ENCODE data around the gene COG7.
"Not testable (repeated sequence)": the region's sequence is repeated elsewhere in the genome, so short reads cannot be mapped to it uniquely, and the experiment has no call there.

The COG7 gene

DNA sequence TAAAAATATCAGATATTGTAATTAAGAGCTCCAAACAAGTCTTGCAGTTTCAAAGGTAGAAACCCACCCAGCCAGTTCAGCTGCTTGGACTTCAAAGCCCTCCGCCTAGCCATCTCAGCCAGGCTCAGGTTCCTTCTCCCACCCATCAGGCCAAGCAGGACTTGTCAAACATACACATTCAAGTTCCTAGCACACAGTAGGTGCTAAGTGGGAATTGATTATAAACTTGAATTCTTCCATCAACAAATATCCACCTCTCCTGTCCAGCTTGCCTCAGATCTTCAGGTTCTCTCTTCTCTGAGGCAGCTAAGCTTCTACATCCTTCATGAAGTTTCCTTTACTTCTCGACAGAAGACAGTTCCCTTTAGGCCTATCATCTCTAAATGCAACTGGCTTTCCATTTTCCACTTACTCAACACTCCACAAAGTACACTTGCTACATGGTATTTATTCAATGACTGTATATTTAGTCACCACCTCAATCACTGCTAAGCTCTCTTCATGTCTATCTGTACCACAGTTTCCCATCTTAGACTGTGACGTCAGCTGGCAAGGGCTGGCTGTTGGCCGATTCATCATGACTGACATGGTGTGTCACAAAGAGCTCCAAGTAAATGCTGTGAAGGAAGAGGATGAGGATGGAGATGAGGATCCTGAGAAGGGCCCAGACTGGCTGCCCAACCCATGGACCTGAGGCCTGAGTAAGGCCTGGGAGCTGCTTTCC lies 13.3 kb upstream of the COG7 start:
- DNase-seq: no peak

DNA sequence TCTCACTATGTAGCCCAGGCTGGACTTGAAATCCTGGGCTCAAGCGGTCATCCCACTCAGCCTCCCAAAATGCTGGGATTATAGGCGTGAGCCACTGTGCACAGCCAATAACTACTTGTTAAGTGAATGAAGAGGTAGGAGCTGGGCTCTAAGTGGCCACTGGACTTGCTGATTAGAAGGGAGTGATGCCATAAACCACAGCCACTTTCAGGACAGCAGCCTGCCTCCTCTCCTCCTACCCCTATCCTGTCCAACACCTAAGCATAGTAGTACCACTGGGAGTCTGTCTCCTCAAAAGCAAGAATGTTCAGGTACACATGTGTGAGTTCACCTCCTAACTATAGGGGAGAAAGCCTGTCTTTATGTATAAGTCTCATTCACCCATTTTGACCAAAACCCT lies 12.2 kb upstream of the COG7 start:
- no peak for DNase-seq

DNA sequence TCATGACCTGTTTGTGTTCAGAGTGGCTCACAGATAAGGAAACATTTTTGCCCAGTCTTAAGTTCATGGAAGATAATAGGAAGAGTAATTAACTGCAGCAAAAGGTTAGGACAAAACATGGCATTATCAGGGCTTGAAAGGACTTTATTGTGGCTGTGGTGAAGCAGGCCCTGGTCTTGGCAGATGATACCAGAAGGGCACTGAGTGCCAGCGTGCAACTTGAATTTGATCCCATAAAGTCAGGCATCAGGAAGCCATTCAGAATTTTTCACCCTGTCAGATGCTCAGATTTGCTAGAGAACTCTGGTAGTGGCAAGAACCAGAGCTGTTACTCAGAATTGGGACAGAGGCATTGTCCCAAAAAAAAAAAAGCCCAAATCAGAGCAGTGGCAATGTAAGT lies 11.2 kb upstream of the COG7 start:
- DNase-seq: no peak

DNA sequence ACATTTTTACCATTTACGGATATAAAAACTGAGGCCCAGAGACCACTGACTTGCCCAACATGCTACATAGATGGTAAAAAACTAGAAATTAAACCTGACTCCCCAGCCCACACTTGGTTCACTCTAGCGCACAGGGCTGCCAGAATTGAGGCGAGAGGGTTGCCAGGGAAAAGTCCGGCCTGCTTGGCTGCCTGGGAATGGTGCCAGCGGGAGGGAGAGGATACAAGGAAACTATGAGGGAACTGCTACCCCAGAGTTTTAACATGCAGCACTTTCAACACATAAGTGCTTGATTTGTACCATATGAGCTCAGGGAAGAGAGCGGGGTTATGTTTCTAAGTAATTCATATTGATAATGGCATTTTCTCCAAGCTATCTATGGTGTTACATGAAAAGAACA lies 10.0 kb upstream of the COG7 start:
- not testable (repeated sequence) for DNase-seq

DNA sequence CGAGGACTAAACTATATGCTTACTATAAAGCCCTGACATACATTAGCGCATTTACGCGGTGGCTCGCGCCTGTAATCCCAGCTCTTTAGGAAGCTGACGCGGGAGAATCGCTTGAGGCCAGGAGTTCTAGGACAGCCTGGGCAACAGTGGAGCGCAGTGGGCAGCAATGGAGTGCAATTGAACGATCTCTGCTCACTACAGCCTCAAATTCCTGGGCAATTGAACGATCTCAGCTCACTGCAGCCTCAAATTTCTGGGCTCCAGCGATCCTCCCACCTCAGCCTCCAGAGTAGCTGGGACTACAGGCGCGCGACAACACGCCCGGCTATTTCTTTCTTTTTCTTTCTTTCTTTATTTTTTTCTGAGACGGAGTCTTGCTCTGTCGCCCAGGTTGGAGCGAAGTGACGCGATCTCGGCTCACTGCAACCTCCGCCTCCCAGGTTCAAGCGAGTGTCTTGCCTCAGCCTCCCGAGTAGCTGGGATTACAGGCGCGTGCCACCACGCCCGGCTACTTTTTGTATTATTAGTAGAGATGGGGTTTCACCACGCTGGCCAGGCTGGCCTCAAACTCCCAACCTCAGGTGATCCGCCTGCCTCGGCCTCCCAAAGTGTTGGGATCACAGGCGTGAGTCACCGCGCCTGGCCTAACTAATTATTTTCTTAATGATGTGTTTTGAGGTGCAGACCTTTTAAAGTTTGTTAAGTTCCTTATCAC lies 506 bp upstream of the COG7 start:
- DNase-seq: no peak

DNA sequence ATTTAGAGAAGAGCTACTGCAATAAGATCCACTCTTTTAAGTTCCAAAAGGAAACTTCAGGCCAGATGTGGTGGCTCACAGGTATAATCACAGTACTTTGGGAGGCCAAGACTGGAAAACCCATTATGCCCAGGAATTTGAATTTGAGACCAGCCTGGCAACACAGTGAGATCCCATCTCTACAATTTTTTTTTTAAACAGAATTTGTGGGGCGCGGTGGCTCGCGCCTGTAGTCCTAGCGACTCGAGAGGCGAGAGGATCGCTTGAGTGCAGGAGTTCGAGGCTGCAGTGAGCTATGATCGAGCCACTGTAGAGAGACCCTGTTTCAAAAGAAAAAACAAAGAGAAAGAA lies 793 bp downstream of the COG7 start:
- DNase-seq: no peak

DNA sequence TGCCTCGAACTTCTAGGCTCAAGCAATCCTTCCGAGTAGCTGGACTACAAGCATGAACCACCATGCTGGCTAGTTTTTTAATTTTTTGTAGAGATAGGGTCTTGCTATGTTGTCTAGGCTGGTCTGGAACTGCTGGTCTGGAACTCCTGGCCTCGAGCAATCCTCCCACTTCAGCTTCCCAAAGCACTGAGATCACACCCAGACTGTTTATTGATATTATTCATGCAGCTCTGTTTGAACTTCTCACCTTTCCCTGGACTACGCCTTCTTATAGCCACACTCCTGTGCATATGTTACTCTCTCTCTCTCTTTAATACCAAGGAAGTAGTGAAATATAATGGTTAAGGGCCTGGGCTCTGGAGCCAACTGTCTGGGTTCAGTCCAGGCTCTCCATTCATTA lies 4.6 kb downstream of the COG7 start:
- DNase-seq: no peak

DNA sequence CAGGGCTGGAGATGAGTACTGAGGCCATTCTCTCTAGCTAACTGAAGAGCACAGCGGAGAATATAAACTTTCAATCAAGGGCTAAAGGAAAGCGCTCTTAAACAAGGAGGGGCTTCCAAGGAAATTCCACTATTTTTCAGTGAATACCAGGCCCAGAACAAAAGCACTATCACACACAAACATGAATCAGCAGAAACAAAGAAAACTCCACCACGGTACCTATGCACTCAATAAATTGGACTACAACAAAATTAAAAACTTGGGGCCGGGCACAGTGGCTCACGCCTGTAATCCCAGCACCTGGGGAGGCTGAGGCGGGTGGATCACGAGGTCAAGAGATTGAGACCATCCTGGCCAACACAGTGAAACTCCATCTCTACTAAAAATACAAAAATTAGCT lies 15.4 kb downstream of the COG7 start:
- DNase-seq: not testable (repeated sequence)

DNA sequence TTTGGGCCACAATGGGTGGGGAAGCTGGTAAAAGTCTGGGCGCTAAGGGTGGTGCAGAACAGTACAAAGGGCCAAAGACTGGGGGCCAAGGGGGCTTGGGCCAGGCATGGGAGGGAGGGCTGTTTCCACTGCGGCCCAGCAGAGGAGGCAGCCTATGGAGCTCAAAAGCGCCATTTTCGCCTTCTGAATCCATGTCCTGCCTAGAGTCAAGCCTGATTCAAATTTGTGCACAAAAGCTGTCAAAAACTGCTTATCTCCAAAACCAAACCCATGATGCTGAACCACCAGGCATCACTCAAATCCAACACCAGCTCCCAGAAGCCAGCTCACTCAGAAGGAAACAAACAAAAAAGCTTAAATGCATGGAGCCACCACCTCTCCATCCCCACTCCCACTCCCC lies 16.0 kb downstream of the COG7 start:
- DNase-seq: no peak

DNA sequence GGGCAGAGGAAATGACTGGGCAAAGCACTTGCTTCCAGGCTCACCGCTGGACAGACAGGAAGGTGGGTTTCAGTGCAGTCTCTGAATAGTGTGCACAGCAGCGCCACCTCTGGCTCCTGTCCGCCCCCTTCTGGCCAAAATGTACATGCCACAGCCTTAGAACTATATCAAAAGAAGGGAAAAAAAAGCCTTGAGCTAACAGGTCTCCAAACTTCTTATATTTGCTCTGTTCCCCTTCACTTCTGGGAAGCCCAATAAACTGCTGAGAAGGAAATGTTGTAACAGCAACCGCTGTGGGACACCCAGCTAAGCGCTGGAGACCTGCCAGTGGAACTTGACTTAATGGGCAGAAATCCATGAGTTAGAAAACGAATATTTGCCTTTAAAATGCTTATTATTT lies 17.5 kb downstream of the COG7 start:
- peak; percentile 70 for DNase-seq

DNA sequence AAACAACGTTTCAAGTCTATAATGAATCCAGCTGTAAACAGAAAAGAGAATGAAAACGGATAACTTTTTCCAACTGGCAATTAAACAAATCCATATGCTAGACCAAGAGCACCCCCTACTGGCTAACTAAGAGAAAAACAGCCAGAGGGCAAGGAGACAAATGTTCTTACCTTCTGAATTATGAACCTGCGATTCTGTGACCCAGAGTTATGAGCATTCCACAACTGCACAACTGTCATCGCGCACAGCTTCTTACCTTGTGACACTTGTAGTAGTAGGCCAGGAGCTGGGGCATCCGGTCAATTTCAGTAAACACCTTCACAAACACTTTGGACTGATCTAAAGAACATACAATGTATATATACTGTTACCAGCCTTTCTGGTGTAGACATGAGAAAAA lies 18.6 kb downstream of the COG7 start:
- peak; percentile 70 for DNase-seq

DNA sequence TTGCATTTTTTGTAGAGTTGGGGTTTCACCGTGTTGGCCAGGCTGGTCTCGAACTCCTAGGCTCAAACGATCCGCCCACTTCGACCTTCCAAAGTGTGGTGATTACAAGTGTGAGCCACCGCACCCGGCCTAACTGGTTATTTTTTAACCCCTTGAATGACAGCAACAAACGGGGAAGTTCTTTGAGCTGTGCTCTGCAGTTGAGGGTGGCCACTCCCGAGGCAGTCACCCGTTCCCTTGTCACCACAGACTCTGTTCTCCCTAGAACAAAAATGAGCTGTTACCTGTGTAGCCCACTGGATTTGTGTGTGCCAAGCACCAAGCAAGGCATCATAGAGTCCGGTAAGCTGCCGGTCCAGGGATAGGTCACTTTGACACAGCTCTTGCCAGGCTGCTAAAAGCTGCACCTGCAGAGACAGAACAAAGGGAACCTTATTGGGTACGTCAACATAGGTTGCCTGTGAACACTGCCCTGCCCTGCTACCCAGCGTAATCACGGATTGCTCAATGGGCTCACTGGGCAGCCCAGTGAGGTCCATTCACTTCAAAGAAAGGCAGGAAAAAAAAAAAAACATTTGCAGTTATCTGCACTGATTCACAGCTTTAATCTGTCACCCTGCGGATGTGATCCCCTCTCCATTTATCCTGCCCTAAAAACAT lies 19.6 kb downstream of the COG7 start:
- no peak for DNase-seq

DNA sequence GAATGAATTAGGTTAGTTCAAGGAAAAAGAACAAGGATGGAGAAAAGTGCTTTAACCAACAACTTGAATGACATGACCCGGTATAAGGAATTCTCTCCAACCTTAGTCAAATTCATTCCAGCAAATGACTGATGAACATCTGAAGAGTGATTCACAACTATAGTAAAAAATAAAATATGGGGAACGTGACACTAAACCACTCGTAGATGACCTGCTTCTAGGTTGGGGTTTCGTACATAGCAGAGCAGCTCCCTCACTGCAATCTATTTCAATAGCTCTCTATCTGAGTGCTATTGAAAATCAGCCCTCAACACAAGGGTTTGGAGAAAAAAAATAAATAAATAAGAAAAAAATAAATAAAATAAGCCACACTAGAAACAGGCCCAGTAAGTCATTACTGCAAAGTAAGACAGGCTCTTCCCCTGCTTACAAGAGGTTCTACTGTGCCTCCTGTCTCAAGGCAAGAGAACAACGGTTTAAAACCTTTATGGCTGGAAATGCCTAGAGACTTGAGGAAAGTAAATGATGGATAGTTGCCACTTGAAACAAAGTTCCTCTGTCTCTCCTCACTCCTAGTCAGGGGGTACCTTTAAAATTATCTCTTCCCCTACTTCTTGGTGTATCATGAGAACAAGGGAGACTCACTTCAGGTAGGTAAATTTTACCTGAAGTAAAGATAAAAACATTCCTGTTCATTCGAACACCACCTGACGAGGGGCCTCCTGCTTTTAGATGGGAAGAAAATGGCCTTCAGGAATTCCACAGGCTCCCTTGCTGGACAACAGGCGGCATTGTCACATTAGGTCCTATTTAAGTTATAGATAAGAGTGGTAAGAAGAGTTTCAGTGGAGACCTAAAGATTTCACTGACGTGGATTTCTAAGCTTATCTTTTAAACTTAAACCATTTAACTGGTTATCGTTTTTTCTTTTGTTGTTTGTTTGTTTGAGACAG lies 20.5 kb downstream of the COG7 start:
- DNase-seq: no peak

DNA sequence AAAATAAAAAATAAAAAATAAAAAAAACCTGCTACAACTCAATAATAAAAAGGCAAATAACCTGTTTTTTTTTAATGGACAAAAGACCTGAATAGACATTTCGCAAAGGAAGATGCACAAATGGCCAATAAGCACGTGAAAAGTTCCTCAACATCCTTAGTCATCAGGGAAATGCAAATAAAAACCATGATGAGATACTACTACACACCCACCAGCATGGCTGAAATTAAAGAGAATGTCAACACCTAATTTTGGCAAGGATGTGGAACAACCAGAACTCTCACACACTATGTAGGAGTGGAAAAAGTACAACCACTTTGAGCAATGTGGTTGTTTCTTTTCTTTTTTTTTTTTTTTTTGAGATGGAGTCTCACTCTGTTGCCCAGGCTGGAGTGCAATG lies 24.6 kb downstream of the COG7 start:
- no peak for DNase-seq

DNA sequence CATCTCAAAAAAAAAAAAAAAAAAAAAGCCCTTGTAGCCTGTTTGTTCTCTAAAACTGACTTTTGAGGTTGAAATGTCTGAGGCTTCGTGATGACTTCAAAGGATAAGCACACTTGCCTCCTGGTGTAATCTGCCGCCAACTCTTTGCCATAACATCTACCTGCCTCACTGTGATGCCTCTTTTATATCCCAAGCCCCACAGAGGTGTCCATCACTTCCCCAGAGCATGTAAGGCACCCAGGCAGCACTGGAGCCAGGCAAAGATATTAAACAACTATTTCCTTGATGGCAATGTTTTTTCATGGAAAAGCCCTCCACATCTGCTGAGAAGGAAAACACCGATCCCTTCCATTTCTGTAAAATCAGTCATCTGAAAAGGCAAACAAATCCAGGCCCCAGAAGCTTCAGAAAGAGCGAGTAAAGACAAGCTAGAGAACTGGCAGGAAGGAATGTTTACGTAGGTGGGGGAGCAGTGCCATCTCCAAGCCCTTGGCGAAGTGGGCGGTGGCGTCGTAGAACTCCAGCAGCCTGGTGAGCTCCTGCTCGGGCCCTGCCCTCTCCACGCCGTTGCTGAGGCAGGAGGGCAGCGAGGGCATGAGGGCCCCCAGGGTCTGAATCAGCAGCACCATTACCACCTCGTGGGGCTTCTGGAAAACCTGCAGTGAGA lies 28.6 kb downstream of the COG7 start:
- DNase-seq: no peak

DNA sequence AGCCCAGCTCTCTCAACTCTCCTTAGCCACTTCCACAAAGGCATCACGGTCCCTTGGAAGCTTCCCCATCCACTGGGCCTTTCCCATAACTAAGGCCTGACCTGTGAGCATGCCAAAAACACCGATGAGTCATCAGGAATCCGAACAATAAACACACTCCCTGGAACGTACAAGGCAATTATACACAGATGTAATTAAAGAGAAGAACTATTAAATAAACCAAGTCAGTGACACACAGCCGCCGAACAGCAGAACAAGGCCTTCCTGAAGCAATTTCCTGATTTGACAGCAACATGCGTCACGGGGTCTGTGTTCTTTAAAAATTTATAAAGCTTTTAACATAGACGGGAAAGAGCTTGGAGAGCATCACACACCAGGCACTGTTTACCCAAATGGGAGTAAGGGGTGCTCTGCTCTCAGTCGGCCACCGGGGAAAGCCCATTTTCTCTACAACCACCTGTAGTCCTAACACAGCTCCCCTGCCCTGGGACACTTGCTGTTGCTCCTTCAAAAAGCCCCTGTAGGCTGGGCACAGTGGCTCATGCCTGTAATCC lies 29.4 kb downstream of the COG7 start:
- DNase-seq: no peak

DNA sequence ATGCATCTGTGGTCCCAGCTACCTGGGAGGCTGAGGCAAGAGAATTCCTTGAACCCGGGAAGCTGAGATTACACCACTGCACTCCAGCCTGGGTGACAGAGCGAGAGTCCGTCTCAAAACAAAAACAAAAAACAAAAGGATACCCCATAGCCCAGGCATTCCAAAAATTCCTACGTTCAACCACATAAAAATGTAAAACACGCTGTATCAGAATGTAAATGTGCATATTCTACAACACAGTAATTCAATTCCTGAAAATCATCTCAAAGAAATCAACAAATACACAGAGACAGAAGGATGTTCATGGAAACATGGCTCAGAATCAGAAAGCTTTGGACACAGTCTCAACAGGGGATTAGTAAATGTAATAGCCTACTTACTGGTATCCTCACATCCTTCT lies 33.0 kb downstream of the COG7 start:
- DNase-seq: no peak

DNA sequence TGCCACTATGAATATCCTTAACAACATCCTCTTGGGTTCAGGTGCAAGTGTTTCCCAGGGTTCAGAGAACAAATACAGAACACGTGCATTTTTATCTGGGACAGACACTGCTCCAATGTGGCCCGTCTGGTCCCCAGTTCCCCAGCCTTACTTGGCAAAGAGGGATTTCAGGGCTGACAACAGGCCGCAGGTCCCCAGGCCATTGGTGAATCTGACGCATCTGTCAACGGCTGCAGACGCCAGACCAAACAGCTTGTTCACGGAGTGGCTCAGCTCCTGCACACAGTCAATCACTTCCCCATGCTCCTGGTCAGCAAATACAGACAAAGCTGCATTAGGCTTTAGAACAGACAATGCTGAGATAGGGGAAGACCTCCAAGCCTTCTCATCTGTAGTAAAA lies 36.2 kb downstream of the COG7 start:
- DNase-seq: no peak

DNA sequence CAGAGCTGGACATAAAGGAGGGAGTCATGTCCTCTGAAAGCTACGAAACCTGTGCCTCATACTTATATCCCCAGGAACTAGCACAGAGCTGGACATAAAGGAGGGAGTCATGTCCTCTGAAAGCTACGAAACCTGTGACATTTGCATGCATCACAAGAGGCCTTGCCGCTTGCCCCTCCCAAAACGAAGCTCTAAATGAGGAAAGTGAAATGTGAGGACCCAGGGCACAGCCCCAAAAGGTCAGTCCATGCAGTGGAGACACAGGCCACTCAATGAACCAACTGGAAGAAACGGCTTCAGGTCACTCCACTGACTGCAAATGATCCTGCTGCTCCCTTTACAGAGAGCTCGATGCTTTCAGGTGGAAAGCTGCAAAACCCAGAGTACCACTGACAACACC lies 38.3 kb downstream of the COG7 start:
- DNase-seq: no peak

DNA sequence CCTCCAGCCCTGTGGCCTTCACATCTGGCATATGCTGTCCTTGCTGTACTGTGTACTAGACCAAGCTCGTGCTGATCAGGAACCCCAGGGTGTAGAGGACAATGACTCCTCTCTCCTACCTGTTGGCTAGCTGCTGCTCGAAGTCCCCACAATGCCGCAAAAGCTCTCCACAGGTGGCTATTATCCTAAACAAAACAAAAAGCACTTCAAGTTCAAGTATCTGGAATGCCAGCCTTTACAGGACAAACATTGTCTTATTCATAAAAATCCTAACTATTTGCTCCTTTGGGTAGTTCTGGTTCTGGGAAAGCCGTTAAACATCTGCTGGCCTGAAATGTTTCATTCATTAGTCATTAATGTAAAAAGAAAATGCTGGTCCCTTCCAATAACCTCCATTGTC lies 42.8 kb downstream of the COG7 start:
- DNase-seq: no peak

DNA sequence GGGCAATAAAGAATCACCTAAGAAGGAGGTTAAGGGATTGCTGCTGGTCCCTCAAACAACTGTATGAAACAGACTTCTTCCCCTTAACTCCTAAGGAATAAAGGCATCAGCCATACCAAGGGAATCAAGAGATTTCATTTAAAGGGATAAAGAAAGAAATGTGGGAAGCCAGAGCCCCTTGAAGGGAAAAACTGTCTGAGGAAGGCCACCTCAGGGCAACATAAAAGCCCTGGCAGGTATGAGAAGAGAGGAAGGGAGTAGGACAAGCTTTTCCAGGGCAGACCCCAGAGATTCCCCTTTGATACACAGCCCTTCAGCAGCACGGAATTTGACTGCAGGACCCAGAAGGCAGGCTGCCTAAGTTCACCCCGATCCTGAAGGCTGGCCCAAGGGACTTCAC lies 43.5 kb downstream of the COG7 start:
- DNase-seq: no peak

DNA sequence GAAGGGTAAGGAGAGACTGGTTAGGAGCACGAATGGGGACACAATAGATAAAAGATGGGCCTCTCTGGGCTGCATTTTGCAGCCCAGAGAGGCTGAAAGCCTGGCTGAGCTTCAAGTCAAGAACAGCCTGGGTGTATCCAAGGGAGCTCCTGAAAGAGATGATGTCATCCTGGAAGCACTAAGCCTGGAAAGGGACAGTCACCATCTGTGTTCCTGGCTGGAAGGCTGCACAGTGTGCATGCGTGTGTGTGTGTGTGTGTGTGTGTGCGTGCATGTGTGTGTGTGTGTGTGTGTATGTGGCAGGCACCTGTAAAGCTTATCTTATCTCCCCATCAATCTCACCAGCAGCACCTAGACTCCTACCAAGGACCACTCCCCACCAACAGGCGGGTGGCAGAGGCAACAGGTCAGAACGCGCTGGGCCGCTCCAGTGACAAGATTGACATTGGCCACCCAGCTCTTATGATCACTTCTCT lies 44.1 kb downstream of the COG7 start:
- DNase-seq: no peak

Data from activated CD4-positive, alpha-beta T cell treated with anti-CD3 and anti-CD28 coated beads, Interleukin-10, Interleukin-2, amounts not matched to agents 100 ng/mL and 50 ng/mL, durations not matched to agents 16 hours and 8 hours (primary cell).